Right lobe of liver (tissue), 4 donors: ENCODE measurements around the gene AP5S1.

Source experiments
- CTCF ChIP-seq, 4 donors: fragments of 200-600 bp in 3 of 4; fragments of 450-650 bp in 1 of 4; IDR thresholded peaks; one replicate each; pipeline versions ENCODE4 v1.5.1 to v1.8.0; 2016 to 2022; ENCODE audit warnings: antibody characterized with exemption in 4 of 4, mild to moderate bottlenecking in 2 of 4
- POLR2A ChIP-seq: fragments of 450-650 bp; IDR thresholded peaks from one replicate; pipeline ENCODE4 v1.6.1; 2017; ENCODE audit warnings: antibody characterized with exemption, mild to moderate bottlenecking
- donor health status: DM: no; HTN: no; CAD: no.
- donor health status: DM: no; HTN: no; CAD: no.
- donor health status: DM: no; HTN: yes; CAD: no.

GRCh38 chr20:3861191-3861590, 40.8 kb downstream of the AP5S1 start:
- no peak for TF ChIP-seq POLR2A
- TF ChIP-seq CTCF (IDR thresholded peaks at IDR 0.05), result no peak
